OCI-LY7 (cell line): Measurements from ENCODE around the gene GLIS1. TPM values are rescaled to one million over a fixed set of nuclear protein-coding genes. Genes with fewer than 3 reads are reported as not detected.

ENCODE experiments used
- BruUV-seq: library from RNA; stranded (reverse); fragments of 400-500 nt; replicated peaks from 2 replicates; lab custom pipeline; 2021; lab: Mats Ljungman, UMichigan
- CTCF ChIA-PET: fragments of 300-600 bp; sonication (Branson Sonifier 250); formaldehyde crosslinking; loops from one replicate; lab custom pipeline; 2022; ENCODE audit warnings: antibody characterized with exemption; ENCODE audit not compliant: unreplicated experiment; lab: Charles Lee
- POLR2A ChIA-PET: fragments of 300-600 bp; sonication (Branson Sonifier 250); formaldehyde crosslinking; loops from one replicate; lab custom pipeline; 2022; ENCODE audit warnings: antibody characterized with exemption; lab: Charles Lee
- DNase-seq: peaks from one replicate; pipeline ENCODE4 v3.0.0-alpha.2; 2015; ENCODE audit warnings: low spot score
- H2AFZ ChIP-seq: fragments of 200-600 bp; sonication (generic), shearing (Covaris generic); 2 replicates; pipeline ENCODE4 v1.6.1; 2014; ENCODE audit warnings: mild to moderate bottlenecking, antibody characterized with exemption, low read length, moderate library complexity
- H3K27ac ChIP-seq: fragments of 200-600 bp; sonication (generic); 2 replicates; pipeline ENCODE4 v1.5.1; 2014; ENCODE audit warnings: mixed run types, low read depth, mild to moderate bottlenecking, moderate library complexity, low read length, inconsistent platforms; ENCODE audit not compliant: poor library complexity, severe bottlenecking
- H3K36me3 ChIP-seq: fragments of 200-600 bp; sonication (generic); 2 replicates; pipeline ENCODE4 v1.6.1; 2014; ENCODE audit warnings: mild to moderate bottlenecking, antibody characterized with exemption, low read length, moderate library complexity, mixed read lengths; ENCODE audit not compliant: insufficient read depth
- H3K4me1 ChIP-seq: fragments of 200-600 bp; sonication (generic); 2 replicates; pipeline ENCODE4 v1.5.1; 2014; ENCODE audit warnings: mild to moderate bottlenecking, low read length; ENCODE audit not compliant: insufficient read depth, poor library complexity, severe bottlenecking
- H3K4me2 ChIP-seq: fragments of 200-600 bp; sonication (generic); 2 replicates; pipeline ENCODE4 v1.6.1; 2014; ENCODE audit warnings: mild to moderate bottlenecking, low read length
- H3K4me3 ChIP-seq: fragments of 200-600 bp; sonication (generic); 2 replicates; pipeline ENCODE4 v1.5.1; 2014; ENCODE audit warnings: mild to moderate bottlenecking, low read depth, low read length; ENCODE audit not compliant: poor library complexity, severe bottlenecking
- H3K79me2 ChIP-seq: fragments of 200-600 bp; sonication (generic); 2 replicates; pipeline ENCODE4 v1.6.1; 2016; ENCODE audit warnings: low read depth, mild to moderate bottlenecking, low read length, moderate library complexity, mixed read lengths; ENCODE audit not compliant: insufficient read depth
- H3K9me2 ChIP-seq: fragments of 200-600 bp; sonication (generic); 2 replicates; pipeline ENCODE4 v1.6.1; 2016; ENCODE audit warnings: mild to moderate bottlenecking, low read length, mixed read lengths; ENCODE audit not compliant: insufficient read depth
- H3K9me3 ChIP-seq: fragments of 200-600 bp; sonication (generic); 2 replicates; pipeline ENCODE4 v1.6.1; 2014; ENCODE audit warnings: mild to moderate bottlenecking, mixed run types, low read length, mixed read lengths
- H4K20me1 ChIP-seq: fragments of 200-600 bp; sonication (generic); 2 replicates; pipeline ENCODE4 v1.6.1; 2014; ENCODE audit warnings: mild to moderate bottlenecking, antibody characterized with exemption, low read length, moderate library complexity, mixed read lengths; ENCODE audit not compliant: insufficient read depth
- EZH2phosphoT487 ChIP-seq: fragments of 200-600 bp; sonication (generic); IDR thresholded peaks from 2 replicates; pipeline ENCODE4 v1.6.1; 2018; ENCODE audit warnings: low read depth, borderline replicate concordance, mild to moderate bottlenecking, mixed run types, antibody characterized with exemption, low read length, moderate library complexity, mixed read lengths
- intact Hi-C: fragments of 100-400 bp; cut with micrococcal nuclease; formaldehyde crosslinking; loops from one replicate; pipeline ENCODE4 v1.10.0; 2022; ENCODE audit not compliant: unreplicated experiment
- total RNA-seq, 2 experiments: library from RNA; depleted of rRNA in 1 of 2; stranded (reverse); fragments of >200 nt in 1 of 2; shearing (Covaris generic) in 1 of 2; gene quantifications; 2 replicates each; pipeline ENCODE4 v1.2.3, GENCODE V29; 2014 to 2022
- TF ChIP-seq, protein P1 (sequence below): fragments of 200-600 bp; sonication (generic); conservative IDR thresholded peaks from 2 replicates; pipeline ENCODE4 v1.5.1; 2014; ENCODE audit warnings: mild to moderate bottlenecking, antibody characterized with exemption, low read length, moderate library complexity, mixed read lengths

Gene GLIS1
- total RNA-seq, 2 experiments from 2014 or later = not detected

DNA sequence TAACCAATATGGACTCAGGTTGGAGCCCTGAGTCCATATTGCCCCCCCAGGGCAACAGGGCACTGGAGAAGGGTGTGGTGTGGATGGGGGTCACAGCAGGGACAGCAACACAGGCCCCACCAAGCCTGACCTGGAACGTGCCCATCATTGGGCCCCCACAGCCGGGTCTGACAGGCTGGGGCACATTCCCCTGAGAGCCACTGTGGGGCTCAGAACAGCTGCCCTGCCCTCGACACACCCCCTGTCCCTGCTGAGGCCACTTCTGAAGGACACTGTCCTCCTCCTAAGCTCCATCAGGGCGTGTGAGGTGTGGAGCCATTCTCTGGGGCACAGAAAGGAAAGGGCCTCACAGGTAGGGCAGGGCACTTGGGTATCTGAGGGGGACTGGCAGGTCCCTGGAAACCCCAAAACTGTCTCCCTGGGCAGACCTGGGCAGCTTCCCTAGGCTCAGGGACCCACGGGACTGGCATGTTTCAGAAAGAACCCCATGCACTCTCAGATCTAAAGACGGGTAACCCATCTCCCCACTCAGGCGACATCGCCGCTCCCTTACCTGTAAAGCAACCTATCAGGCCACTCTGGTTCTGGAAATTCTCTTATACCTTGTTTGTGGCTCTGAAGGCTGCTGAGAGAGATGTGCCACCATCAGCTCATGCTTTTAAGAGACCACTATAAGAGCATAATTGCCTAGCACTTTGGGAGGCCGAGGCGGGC lies 184.2 kb downstream of the GLIS1 start:
- Histone ChIP-seq H3K36me3 (no peaks in the 10 kb centered on the region), H2AFZ (no peak overlapping the region), H3K9me3 (0 out of 2 replicates have a peak, but pooled peaks cover 4% of the 10 kb centered on the region), H3K4me3 (no peak overlapping the region), H4K20me1 (no peaks in the 10 kb centered on the region), H3K9me2 (no peaks in the 10 kb centered on the region), H3K79me2 (no peaks in the 10 kb centered on the region), H3K4me1 (no peaks in the 10 kb centered on the region), H3K4me2 (no peak overlapping the region), H3K27ac (no peak overlapping the region)
- intact Hi-C loops = no loop called here
- BruUV-seq = no TSS peak
- DNase-seq = no peak
- CTCF ChIA-PET = no interaction called here
- TF ChIP-seq, protein P1, sequence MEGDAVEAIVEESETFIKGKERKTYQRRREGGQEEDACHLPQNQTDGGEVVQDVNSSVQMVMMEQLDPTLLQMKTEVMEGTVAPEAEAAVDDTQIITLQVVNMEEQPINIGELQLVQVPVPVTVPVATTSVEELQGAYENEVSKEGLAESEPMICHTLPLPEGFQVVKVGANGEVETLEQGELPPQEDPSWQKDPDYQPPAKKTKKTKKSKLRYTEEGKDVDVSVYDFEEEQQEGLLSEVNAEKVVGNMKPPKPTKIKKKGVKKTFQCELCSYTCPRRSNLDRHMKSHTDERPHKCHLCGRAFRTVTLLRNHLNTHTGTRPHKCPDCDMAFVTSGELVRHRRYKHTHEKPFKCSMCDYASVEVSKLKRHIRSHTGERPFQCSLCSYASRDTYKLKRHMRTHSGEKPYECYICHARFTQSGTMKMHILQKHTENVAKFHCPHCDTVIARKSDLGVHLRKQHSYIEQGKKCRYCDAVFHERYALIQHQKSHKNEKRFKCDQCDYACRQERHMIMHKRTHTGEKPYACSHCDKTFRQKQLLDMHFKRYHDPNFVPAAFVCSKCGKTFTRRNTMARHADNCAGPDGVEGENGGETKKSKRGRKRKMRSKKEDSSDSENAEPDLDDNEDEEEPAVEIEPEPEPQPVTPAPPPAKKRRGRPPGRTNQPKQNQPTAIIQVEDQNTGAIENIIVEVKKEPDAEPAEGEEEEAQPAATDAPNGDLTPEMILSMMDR = no peak
- no peak for TF ChIP-seq EZH2phosphoT487
- POLR2A ChIA-PET = no interaction called here

DNA sequence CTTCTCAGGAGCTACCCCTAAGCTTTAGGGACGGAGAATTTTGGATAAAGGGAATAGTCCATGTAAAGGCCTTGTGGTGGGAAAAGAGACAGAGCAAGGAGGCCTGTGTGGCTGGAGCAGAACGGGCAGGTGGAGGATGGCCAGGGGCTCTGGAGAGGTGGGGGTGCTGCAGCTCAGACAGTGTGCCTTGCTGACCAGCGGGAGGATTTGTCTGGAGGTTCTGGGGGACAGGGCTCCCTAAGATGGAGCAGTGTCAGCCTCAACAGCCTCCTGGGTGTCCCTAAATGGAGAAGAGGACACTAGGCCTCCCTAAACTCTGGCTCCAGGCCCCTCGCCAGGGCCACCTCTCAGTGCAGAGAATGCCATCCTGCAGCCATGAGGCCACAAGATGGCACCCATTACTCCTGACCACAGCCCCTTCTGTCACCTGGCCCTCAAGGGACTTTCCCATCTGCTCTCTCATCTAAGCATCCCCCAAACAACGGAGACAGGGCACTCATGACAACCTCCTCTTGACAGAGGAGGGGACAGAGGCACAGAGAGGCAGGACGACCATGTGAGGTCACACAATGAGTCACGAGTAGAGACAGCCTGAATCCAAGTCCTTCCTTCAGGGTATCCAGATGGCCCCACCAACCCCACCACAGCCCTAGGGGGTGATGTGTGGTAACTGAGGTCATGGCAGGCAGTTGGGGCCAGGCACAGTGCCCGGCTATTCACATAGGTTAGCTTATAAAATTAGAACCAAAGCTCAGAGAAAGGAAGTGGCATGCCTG lies 185.0 kb downstream of the GLIS1 start:
- Histone ChIP-seq H3K9me3 (0 out of 2 replicates have a peak, but pooled peaks cover 4% of the 10 kb centered on the region), H3K4me1 (no peaks in the 10 kb centered on the region), H4K20me1 (no peaks in the 10 kb centered on the region), H3K27ac (no peak overlapping the region), H3K36me3 (no peaks in the 10 kb centered on the region), H2AFZ (no peak overlapping the region), H3K79me2 (no peaks in the 10 kb centered on the region), H3K4me3 (no peak overlapping the region), H3K4me2 (no peak overlapping the region), H3K9me2 (no peaks in the 10 kb centered on the region)
- CTCF ChIA-PET = no interaction called here
- intact Hi-C loops = no loop called here
- no TSS peak for BruUV-seq
- TF ChIP-seq, protein P1 = no peak
- no peak for TF ChIP-seq EZH2phosphoT487
- no peak for DNase-seq
- POLR2A ChIA-PET = interaction anchor here (0.6 kb wide), 1 partner anchor 334 kb away, joined by 3 read pairs; no protein-coding TSS in a partner anchor
